Activated naive CD8-positive, alpha-beta T cell treated with anti-CD3 and anti-CD28 coated beads for 36 hours (primary cell): ENCODE results near the gene COLEC12. TPM values are rescaled to one million over a fixed set of nuclear protein-coding genes. Genes with fewer than 3 reads are reported as not detected.
A peak's percentile ranks its signal among the peaks of the same experiment; 100 is the strongest.

Source experiments
- DNase-seq: peaks from one replicate; pipeline ENCODE4 v3.0.0; 2021
- H3K27ac Mint-ChIP-seq: one replicate; pipeline ENCODE4 v1.8.0; 2022; ENCODE audit warnings: mild to moderate bottlenecking, moderate library complexity, mixed read lengths
- H3K27me3 Mint-ChIP-seq: one replicate; pipeline ENCODE4 v1.8.0; 2022; ENCODE audit warnings: mild to moderate bottlenecking, mixed read lengths
- H3K36me3 Mint-ChIP-seq: one replicate; pipeline ENCODE4 v1.8.0; 2021; ENCODE audit warnings: mild to moderate bottlenecking, mixed read lengths
- H3K4me1 Mint-ChIP-seq: one replicate; pipeline ENCODE4 v1.8.0; 2021; ENCODE audit warnings: mixed read lengths
- H3K4me3 Mint-ChIP-seq: one replicate; pipeline ENCODE4 v1.8.0; 2022; ENCODE audit warnings: mild to moderate bottlenecking, moderate library complexity, mixed read lengths
- H3K9me3 Mint-ChIP-seq: one replicate; pipeline ENCODE4 v1.8.0; 2022; ENCODE audit warnings: mixed read lengths
- total RNA-seq, 2 experiments: library from RNA; stranded (reverse); gene quantifications; one replicate each; pipeline ENCODE4 v1.2.3, GENCODE V29; 2021

The COLEC12 gene
- total RNA-seq, 2 experiments from 2014 or later, result not detected

- no peak for DNase-seq
- H3K9me3 Mint-ChIP-seq, result peaks cover 8% of the 10 kb centered on the region
- peaks cover 23% of the 10 kb centered on the region for H3K27me3 Mint-ChIP-seq
- no peaks in the 10 kb centered on the region for H3K4me1 Mint-ChIP-seq
- no peak overlapping the region for H3K4me3 Mint-ChIP-seq
- no peak overlapping the region for H3K27ac Mint-ChIP-seq
- no peaks in the 10 kb centered on the region for H3K36me3 Mint-ChIP-seq
Observed at GRCh38 chr18:404061-404636, 96.4 kb downstream of the COLEC12 start.

DNA sequence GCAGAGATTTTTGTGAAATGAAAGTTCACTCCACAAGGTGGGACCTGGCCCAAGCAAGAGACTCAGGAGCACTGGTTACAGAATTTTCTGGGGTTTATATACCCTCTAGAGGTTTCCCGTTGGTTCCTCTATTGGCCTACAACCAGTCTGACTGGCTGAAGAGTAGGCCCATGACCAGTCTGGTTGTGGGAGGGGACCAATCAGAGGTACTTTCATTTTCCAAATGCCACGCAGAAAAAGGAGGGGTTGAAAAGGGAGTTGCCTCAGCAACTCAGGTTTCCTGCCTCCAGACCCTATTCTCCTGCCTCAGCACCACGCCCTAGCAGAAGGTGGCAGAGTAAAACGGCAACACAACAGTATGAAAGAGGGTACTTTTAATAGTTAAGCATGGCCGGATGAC, 98.4 kb downstream of the COLEC12 start:
- Mint-ChIP-seq H3K4me3 (no peak overlapping the region), H3K36me3 (no peaks in the 10 kb centered on the region), H3K4me1 (no peaks in the 10 kb centered on the region), H3K9me3 (peaks cover 8% of the 10 kb centered on the region), H3K27ac (no peak overlapping the region), H3K27me3 (peaks cover 17% of the 10 kb centered on the region)
- DNase-seq, result no peak

- H3K27me3 Mint-ChIP-seq, result peaks cover 17% of the 10 kb centered on the region
- H3K36me3 Mint-ChIP-seq, result no peaks in the 10 kb centered on the region
- H3K4me1 Mint-ChIP-seq, result no peaks in the 10 kb centered on the region
- peaks cover 6% of the 10 kb centered on the region for H3K9me3 Mint-ChIP-seq
- no peak for DNase-seq
- no peak overlapping the region for H3K4me3 Mint-ChIP-seq
- H3K27ac Mint-ChIP-seq, result no peak overlapping the region
Observed at GRCh38 chr18:400456-400855, 100.0 kb downstream of the COLEC12 start.

- Mint-ChIP-seq H3K4me1 (no peaks in the 10 kb centered on the region), H3K27ac (no peak overlapping the region), H3K4me3 (no peak overlapping the region)
Observed at GRCh38 chr18:399631-400135, 100.8 kb downstream of the COLEC12 start.

DNA sequence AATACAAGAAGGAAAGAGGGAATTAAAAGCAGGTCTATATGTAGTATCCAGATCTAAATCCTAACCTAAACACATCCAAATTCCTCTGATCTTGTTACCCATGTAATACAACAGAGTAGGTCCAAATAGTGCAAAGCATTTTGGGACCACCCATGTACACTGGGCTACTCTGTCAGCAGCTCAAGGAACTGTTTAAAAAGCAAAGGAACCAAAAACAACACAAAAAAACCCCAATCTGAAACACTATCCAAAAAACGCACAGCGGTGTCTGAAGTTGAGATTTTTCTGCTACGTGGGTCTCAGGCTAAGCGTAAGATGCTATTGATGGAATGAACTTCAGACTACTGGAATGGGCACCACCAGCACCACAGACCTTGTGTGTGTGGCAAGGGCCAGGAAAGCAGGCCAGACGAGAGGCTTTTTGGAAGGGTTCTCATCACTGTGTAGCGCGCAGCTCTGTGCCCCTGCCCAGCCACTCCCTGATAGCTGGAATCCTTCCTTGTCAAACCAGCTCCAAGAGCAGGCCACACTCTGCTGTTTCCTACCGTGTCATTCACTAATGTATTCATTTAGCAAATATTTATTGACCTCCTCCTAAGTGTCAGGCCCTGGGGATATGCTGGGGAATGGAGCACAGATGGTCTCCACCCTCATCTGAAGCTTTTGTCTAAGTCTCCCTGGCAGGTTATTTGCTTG, 101.4 kb downstream of the COLEC12 start:
- H3K27ac Mint-ChIP-seq, result no peak overlapping the region
- H3K9me3 Mint-ChIP-seq, result no peaks in the 10 kb centered on the region
- no peaks in the 10 kb centered on the region for H3K36me3 Mint-ChIP-seq
- no peaks in the 10 kb centered on the region for H3K4me1 Mint-ChIP-seq
- DNase-seq, result no peak
- H3K4me3 Mint-ChIP-seq, result no peak overlapping the region
- peaks cover 17% of the 10 kb centered on the region for H3K27me3 Mint-ChIP-seq

More at GRCh38 chr18:399631-400135, 100.8 kb downstream of the COLEC12 start:
- no peak for DNase-seq
- H3K27me3 Mint-ChIP-seq, result peaks cover 17% of the 10 kb centered on the region
- peaks cover 1% of the 10 kb centered on the region for H3K9me3 Mint-ChIP-seq
- H3K36me3 Mint-ChIP-seq, result no peaks in the 10 kb centered on the region

DNA sequence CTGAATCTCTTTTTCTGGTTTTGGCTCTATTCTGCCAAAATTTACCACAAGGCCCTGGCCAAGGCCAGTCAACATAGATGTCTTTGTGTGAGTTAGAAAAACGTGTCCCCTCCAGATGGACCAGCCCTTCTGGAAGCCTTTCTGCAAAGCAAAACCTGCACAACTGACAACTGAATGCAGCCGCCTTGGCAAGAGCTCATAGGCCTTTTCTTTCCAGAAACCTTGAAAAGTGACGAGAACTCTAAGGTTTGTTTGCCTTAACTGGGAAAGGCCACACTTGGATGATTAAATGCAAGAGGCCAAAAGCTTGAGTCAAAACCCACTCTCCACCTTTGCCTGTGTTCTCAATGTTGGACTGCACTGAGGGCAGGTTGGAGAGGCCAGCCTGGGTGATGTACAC, 103.9 kb downstream of the COLEC12 start:
- Mint-ChIP-seq H3K36me3 (no peaks in the 10 kb centered on the region), H3K4me1 (no peaks in the 10 kb centered on the region), H3K4me3 (no peak overlapping the region), H3K9me3 (no peaks in the 10 kb centered on the region), H3K27ac (no peak overlapping the region), H3K27me3 (peaks cover 28% of the 10 kb centered on the region)
- DNase-seq, result no peak

- H3K4me1 Mint-ChIP-seq, result no peaks in the 10 kb centered on the region
- H3K9me3 Mint-ChIP-seq, result no peaks in the 10 kb centered on the region
- DNase-seq, result no peak
- H3K36me3 Mint-ChIP-seq, result no peaks in the 10 kb centered on the region
- no peak overlapping the region for H3K27ac Mint-ChIP-seq
- peaks cover 31% of the 10 kb centered on the region for H3K27me3 Mint-ChIP-seq
- H3K4me3 Mint-ChIP-seq, result no peak overlapping the region
Observed at GRCh38 chr18:396251-396555, 104.3 kb downstream of the COLEC12 start.

- H3K27ac Mint-ChIP-seq, result no peak overlapping the region
Observed at GRCh38 chr18:395456-396250, 104.8 kb downstream of the COLEC12 start.

GRCh38 chr18:394987-395362, 105.5 kb downstream of the COLEC12 start:
- Mint-ChIP-seq H3K9me3 (no peaks in the 10 kb centered on the region), H3K27ac (no peak overlapping the region), H3K27me3 (peaks cover 38% of the 10 kb centered on the region), H3K36me3 (no peaks in the 10 kb centered on the region), H3K4me1 (no peaks in the 10 kb centered on the region), H3K4me3 (no peak overlapping the region)
- no peak for DNase-seq

More at GRCh38 chr18:395456-396250, 104.8 kb downstream of the COLEC12 start:
- Mint-ChIP-seq H3K4me1 (no peaks in the 10 kb centered on the region), H3K9me3 (no peaks in the 10 kb centered on the region), H3K4me3 (no peak overlapping the region), H3K36me3 (no peaks in the 10 kb centered on the region), H3K27me3 (peaks cover 37% of the 10 kb centered on the region)
- no peak for DNase-seq

- peaks cover 40% of the 10 kb centered on the region for H3K27me3 Mint-ChIP-seq
- no peak overlapping the region for H3K27ac Mint-ChIP-seq
- no peak for DNase-seq
- no peak overlapping the region for H3K4me3 Mint-ChIP-seq
- no peaks in the 10 kb centered on the region for H3K36me3 Mint-ChIP-seq
- H3K9me3 Mint-ChIP-seq, result no peaks in the 10 kb centered on the region
- H3K4me1 Mint-ChIP-seq, result peaks cover 4% of the 10 kb centered on the region
Observed at GRCh38 chr18:394262-394986, 106.1 kb downstream of the COLEC12 start.

GRCh38 chr18:393574-393957, 106.9 kb downstream of the COLEC12 start:
- Mint-ChIP-seq H3K36me3 (no peaks in the 10 kb centered on the region), H3K9me3 (no peaks in the 10 kb centered on the region), H3K4me3 (no peak overlapping the region), H3K27me3 (peaks cover 41% of the 10 kb centered on the region), H3K27ac (no peak overlapping the region), H3K4me1 (peaks cover 4% of the 10 kb centered on the region)
- no peak for DNase-seq

- Mint-ChIP-seq H3K36me3 (no peaks in the 10 kb centered on the region), H3K4me1 (peaks cover 4% of the 10 kb centered on the region), H3K4me3 (no peak overlapping the region), H3K27ac (no peak overlapping the region), H3K9me3 (no peaks in the 10 kb centered on the region), H3K27me3 (peaks cover 44% of the 10 kb centered on the region)
- DNase-seq, result no peak
Observed at GRCh38 chr18:392928-393573, 107.5 kb downstream of the COLEC12 start.

GRCh38 chr18:390741-391478, 109.6 kb downstream of the COLEC12 start:
- no peaks in the 10 kb centered on the region for H3K36me3 Mint-ChIP-seq
- H3K9me3 Mint-ChIP-seq, result no peaks in the 10 kb centered on the region
- no peak overlapping the region for H3K4me3 Mint-ChIP-seq
- no peak overlapping the region for H3K27ac Mint-ChIP-seq
- peaks cover 44% of the 10 kb centered on the region for H3K27me3 Mint-ChIP-seq
- no peak for DNase-seq
- H3K4me1 Mint-ChIP-seq, result peaks cover 4% of the 10 kb centered on the region

- Mint-ChIP-seq H3K27me3 (peaks cover 45% of the 10 kb centered on the region), H3K9me3 (no peaks in the 10 kb centered on the region)
Observed at GRCh38 chr18:389658-390357, 110.7 kb downstream of the COLEC12 start.

More at GRCh38 chr18:389658-390357, 110.7 kb downstream of the COLEC12 start:
- Mint-ChIP-seq H3K36me3 (no peaks in the 10 kb centered on the region), H3K4me1 (peaks cover 4% of the 10 kb centered on the region), H3K27ac (no peak overlapping the region), H3K4me3 (no peak overlapping the region)
- peak; percentile 11 for DNase-seq
